ENCODE measurements around the gene MAP7D1. TPM values are rescaled to one million over a fixed set of nuclear protein-coding genes. Genes with fewer than 3 reads are reported as not detected.

MAP7D1 gene
- total RNA-seq, 1 experiment from 2014 or later = 49.9 TPM

- Histone ChIP-seq H2AK5ac (ENCODE audit: insufficient read length, low read length) (no peak overlapping the region), H3K9me3 (ENCODE audit: control insufficient read depth, low read depth, low read length) (no peaks in the 10 kb centered on the region), H3K79me1 (ENCODE audit: insufficient read depth, low read depth, low read length, poor library complexity, severe bottlenecking) (no peaks in the 10 kb centered on the region), H3K27me3 (ENCODE audit: insufficient read depth, low read length) (no peaks in the 10 kb centered on the region), H4K8ac (replicated peaks; ENCODE audit: insufficient read length, low read depth, low read length) (no peak overlapping the region), H3K18ac (ENCODE audit: insufficient read length, low read depth, low read length) (no peak overlapping the region), H2BK15ac (ENCODE audit: low read depth, low read length) (no peak overlapping the region), H3K14ac (ENCODE audit: insufficient read depth, low read length) (no peak overlapping the region), H3K4me1 (ENCODE audit: insufficient read depth, low read length) (no peaks in the 10 kb centered on the region), H3K4ac (ENCODE audit: low read depth, low read length) (no peak overlapping the region), H3K9ac (ENCODE audit: extremely low read depth, insufficient read length, low read length) (no peak overlapping the region), H4K5ac (ENCODE audit: insufficient read length, low read depth, low read length) (no peak overlapping the region), H3K56ac (ENCODE audit: insufficient read length, low read depth, low read length) (no peak overlapping the region), H3K4me2 (ENCODE audit: insufficient read depth, insufficient read length, low read length) (no peak overlapping the region), H2AFZ (ENCODE audit: low read length) (no peak overlapping the region), H2BK12ac (ENCODE audit: insufficient read length, low read depth, low read length) (no peak overlapping the region), H2BK20ac (ENCODE audit: low read depth, low read length, poor library complexity, severe bottlenecking) (no peak overlapping the region), H3K23me2 (ENCODE audit: insufficient read length, low read depth, low read length, poor library complexity, severe bottlenecking) (no peaks in the 10 kb centered on the region), H2BK120ac (ENCODE audit: low read depth, low read length, poor library complexity, severe bottlenecking) (no peak overlapping the region), H3T11ph (ENCODE audit: low read length) (no peak overlapping the region), H3K23ac (ENCODE audit: insufficient read length, low read depth, low read length) (no peak overlapping the region), H3K79me2 (ENCODE audit: insufficient read depth, low read length) (no peaks in the 10 kb centered on the region), H2BK5ac (ENCODE audit: insufficient read length, low read length) (no peak overlapping the region), H4K20me1 (ENCODE audit: control insufficient read depth, insufficient read depth, insufficient read length) (no peaks in the 10 kb centered on the region), H3K27ac (ENCODE audit: insufficient read length, low read depth, low read length) (no peak overlapping the region), H4K91ac (ENCODE audit: insufficient read length, low read depth, low read length) (no peak overlapping the region)
- Mint-ChIP-seq H3K27me3 (ENCODE audit: low read depth) (no peaks in the 10 kb centered on the region; the same call in none of the 2 replicates), H3K4me3 (no peak overlapping the region), H3K27ac (no peak overlapping the region), H3K9me3 (no peaks in the 10 kb centered on the region), H3K4me1 (peaks cover 7 to 8% of the 10 kb centered on the region in 2 experiments), H3K36me3 (ENCODE audit: insufficient read depth in 1 of 3, low read depth in 3 of 3) (no peaks in the 10 kb centered on the region)
- no peak for DNase-seq
- WGBS (ENCODE audit: extremely low coverage, insufficient read length, low lambda C conversion rate) = no CpG with 5 or more reads among the region's 2 CpGs
- no peak for TF ChIP-seq CTCF (conservative IDR thresholded peaks at IDR 0.05)
These were observed 55.9 kb downstream of the MAP7D1 start for GRCh38 chr1:36211841-36212240.
